Measurements from ENCODE around the gene TERT.

Gene TERT

DNA sequence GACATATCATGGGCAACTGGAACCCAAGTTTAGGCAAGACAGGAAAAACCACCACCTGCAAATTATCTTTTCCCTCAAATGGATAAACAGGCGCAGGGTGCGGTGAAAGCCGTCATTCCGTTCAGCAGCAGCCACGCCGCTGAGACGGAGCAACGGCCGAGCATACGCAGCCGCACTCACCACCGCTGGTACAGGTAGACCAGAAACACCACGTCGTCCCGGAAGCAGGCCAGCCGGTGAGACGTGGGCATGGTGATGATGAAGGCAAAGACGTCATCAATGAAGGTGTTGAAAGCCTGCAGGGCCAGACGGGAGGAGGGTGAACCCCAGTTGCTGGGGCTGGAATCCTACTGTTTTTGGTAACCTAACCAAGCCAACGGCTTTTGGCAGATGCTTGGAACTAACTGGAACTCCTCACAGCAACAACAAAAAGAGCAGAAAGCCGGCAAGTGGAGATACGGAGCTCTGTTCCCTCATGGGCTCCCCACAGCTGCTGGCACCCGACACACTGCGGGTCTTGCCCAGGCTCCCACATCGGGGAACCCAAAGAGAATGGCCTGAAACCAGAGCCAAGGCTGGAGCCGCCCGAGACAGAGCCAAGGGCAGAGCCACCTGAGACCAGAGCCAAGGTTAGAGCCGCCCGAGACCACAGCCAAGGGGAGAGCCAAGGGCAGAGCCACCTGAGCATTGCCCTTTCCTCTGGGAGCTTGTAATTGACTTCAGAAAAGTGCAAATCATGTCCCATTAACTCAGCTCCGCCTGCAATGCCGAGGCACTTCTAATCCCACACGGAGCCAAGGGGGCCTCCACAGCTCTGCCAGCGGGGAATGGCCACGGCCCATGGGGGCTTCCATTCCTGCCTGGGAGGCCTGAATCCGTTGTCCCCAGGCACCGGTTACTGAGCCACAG is 25.8 kb upstream of the TERT start:
- TF ChIP-seq, protein P1, sequence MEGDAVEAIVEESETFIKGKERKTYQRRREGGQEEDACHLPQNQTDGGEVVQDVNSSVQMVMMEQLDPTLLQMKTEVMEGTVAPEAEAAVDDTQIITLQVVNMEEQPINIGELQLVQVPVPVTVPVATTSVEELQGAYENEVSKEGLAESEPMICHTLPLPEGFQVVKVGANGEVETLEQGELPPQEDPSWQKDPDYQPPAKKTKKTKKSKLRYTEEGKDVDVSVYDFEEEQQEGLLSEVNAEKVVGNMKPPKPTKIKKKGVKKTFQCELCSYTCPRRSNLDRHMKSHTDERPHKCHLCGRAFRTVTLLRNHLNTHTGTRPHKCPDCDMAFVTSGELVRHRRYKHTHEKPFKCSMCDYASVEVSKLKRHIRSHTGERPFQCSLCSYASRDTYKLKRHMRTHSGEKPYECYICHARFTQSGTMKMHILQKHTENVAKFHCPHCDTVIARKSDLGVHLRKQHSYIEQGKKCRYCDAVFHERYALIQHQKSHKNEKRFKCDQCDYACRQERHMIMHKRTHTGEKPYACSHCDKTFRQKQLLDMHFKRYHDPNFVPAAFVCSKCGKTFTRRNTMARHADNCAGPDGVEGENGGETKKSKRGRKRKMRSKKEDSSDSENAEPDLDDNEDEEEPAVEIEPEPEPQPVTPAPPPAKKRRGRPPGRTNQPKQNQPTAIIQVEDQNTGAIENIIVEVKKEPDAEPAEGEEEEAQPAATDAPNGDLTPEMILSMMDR (IDR thresholded peaks at IDR 0.05; ENCODE audit: low read depth, low read length, missing control alignments), result no peak
- H3K4me3 ChIP-seq (ENCODE audit: low read depth, low read length), result no peak overlapping the region
- no peak for DNase-seq (ENCODE audit: low read depth)
- in situ Hi-C loops (cut with HindIII; ENCODE audit: low sequenced_read_pairs), result loop anchor here (25.0 kb wide), 1 partner anchor 383 kb away; no protein-coding TSS in a partner anchor

DNA sequence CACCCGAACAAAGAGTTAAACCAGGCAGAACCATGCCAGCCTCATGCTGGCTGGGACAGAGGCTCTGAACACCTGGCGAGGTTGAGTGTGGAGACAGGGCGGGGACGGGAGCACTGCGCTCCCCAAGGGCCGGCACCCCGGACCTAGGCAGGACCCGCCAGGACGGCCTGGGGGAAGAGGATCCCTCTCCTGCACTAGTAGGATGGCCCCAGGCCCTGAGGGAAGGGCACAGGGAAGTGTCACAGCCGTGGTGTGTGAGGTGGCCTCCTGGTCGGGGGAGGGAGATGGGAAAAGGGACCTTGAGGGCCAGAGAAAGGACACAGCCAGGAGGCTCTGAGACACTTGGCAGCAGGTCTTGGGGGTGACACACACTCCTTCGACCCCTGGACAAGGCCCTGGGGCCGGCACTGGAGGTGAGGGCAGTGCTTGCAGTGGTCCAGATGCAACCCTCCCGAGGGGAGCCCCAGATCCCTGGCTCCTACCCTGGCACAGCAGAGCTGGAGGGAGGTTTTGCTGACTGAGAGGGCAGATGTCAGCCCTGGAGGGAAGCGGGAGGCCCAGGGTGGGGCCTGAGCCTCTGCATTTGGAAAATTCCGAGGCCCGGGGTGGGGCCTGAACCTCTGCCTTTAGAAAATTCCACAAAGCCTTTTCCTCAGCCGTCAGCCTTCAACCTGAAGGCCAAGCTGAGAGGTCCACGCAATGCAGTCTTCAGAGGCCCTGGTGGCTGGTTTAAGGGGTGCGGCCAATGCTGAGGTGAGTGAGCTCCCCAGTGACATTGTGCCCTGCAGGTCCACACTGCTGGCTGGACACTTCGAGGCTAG is 24.8 kb upstream of the TERT start:
- TF ChIP-seq, protein P1 (IDR thresholded peaks at IDR 0.05; ENCODE audit: low read depth, low read length, missing control alignments), result peak; percentile 7
- no peak overlapping the region for H3K4me3 ChIP-seq (ENCODE audit: low read depth, low read length)
- in situ Hi-C loops (cut with HindIII; ENCODE audit: low sequenced_read_pairs), result loop anchor here (5.0 to 25.0 kb wide), 3 partner anchors 63 to 382 kb away; no protein-coding TSS in a partner anchor
- no peak for DNase-seq (ENCODE audit: low read depth)

DNA sequence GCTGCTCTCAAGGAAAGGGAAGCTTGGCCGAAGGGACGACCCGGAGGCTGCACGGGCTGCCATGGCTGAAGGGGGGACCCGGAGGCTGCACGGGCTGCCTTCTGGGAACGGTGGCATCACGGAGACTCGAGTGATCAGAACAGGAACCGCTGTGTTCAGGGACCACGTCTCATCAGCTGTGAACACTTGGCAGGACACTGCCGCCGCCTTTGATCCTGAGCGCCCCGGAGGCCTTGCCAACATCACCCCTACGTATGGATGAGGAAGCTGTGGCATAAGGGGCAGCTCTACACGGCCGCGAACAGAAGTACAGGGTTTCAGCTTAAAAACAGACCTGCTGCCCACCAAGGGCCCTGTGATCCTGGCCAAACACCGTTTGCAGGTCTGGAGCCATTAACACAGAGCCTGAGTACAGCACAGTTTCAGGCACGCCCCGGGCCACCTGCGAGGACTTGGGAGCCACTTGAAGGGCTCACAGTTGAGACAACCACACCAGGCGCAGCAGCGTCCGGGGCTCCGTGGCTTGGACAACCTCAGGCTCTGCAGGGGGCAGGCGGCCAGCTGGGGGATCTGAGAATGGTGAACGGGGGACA is 23.9 kb upstream of the TERT start:
- in situ Hi-C loops (cut with HindIII; ENCODE audit: low sequenced_read_pairs), result loop anchor here (5.0 to 25.0 kb wide), 3 partner anchors 64 to 381 kb away; no protein-coding TSS in a partner anchor
- TF ChIP-seq, protein P1 (IDR thresholded peaks at IDR 0.05; ENCODE audit: low read depth, low read length, missing control alignments), result no peak
- H3K4me3 ChIP-seq (ENCODE audit: low read depth, low read length), result no peak overlapping the region
- no peak for DNase-seq (ENCODE audit: low read depth)

DNA sequence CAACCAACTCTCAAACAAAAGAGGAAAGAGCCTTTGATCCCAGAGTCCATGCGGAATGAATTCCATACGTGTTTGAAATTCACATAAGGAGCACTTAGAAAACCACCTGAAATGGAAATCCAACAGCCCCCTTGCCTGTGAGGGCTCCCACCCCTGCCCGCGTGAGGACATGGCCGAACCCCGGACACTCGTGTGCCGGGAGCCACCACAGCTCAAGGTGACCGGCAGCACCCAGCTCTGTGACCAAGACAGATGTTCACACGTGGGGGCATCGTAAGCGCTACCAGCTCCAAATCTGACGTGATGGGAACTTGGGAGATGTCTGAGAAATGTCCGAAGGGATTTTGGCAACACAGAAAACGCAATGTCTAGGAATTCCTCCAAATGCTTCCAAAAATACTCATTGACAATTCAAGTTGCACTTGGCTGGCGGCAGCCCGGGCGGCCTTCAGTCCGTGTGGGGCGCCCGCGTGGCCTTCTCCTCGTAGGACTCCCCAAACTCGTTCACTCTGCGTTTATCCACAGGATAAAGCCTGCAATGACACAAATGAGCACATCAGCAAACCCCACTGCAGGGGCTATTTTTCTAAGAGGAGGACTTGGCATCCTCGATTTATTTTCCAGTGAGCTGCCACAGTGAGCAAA is 23.2 kb upstream of the TERT start:
- no peak for DNase-seq (ENCODE audit: low read depth)
- in situ Hi-C loops (cut with HindIII; ENCODE audit: low sequenced_read_pairs), result loop anchor here (5.0 to 25.0 kb wide), 3 partner anchors 64 to 381 kb away; no protein-coding TSS in a partner anchor
- no peak overlapping the region for H3K4me3 ChIP-seq (ENCODE audit: low read depth, low read length)
- TF ChIP-seq, protein P1 (IDR thresholded peaks at IDR 0.05; ENCODE audit: low read depth, low read length, missing control alignments), result no peak

DNA sequence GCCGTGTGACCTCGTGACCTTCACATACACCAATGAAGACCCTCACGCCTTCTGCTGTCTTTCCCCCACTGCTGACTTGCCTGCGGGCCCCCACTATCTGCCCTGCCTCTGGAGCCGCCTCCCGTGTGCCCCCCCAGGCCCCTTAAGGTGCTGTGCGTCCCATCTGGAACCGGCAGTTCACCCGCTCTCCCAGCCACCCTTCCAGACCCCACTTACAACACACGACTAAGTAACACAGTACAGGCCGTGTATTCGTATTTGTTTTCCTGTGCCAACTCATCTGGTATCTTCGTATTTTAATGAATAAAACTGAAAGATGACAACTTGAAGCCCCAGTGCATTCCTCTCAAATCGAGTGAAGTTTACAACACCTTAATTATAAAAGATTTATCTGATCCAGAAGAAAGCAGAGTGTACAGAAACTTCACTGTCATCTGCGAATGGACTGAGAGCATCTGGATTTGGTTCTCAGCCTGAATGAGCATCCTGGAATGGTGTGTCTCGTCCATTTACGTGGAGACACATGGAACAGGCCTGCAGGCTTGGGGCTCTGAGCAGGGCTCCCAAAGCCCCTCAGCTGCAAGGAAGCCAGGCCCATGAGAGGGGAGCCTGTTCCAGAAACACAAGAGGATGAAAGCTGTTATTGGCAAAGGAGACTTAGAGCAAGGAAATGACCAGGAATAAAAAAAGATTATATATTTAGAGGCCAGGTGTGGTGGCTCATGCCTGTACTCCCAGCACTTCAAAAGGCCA is 21.9 kb upstream of the TERT start:
- DNase-seq (ENCODE audit: low read depth), result no peak
- in situ Hi-C loops (cut with HindIII; ENCODE audit: low sequenced_read_pairs), result loop anchor here (5.0 to 25.0 kb wide), 3 partner anchors 66 to 379 kb away; no protein-coding TSS in a partner anchor
- no peak overlapping the region for H3K4me3 ChIP-seq (ENCODE audit: low read depth, low read length)
- TF ChIP-seq, protein P1 (IDR thresholded peaks at IDR 0.05; ENCODE audit: low read depth, low read length, missing control alignments), result no peak
